Activated CD8-positive, alpha-beta memory T cell treated with anti-CD3 and anti-CD28 coated beads, Interleukin-2, amount 50 U/mL, for 4 hours (primary cell): ENCODE results near the gene PTTG1.
"Not testable (repeated sequence)": the region's sequence is repeated elsewhere in the genome, so short reads cannot be mapped to it uniquely, and the experiment has no call there.

Source experiments
- DNase-seq: peaks from one replicate; pipeline ENCODE4 v3.0.0-alpha.2; 2020

Gene PTTG1

DNA sequence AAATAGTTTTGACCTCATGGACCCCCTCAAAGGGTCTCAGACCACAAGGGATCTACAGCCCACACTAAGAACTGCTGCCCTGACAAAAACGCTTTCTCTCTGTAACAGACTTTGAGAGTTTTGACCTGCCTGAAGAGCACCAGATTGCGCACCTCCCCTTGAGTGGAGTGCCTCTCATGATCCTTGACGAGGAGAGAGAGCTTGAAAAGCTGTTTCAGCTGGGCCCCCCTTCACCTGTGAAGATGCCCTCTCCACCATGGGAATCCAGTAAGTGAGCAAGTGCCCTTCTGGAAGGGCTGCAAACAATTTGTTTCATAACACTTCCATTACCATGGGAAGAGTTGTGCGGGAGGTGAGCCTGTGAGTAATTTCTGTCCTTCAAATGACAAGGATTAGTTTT lies 6.0 kb downstream of the PTTG1 start:
- no peak for DNase-seq

DNA sequence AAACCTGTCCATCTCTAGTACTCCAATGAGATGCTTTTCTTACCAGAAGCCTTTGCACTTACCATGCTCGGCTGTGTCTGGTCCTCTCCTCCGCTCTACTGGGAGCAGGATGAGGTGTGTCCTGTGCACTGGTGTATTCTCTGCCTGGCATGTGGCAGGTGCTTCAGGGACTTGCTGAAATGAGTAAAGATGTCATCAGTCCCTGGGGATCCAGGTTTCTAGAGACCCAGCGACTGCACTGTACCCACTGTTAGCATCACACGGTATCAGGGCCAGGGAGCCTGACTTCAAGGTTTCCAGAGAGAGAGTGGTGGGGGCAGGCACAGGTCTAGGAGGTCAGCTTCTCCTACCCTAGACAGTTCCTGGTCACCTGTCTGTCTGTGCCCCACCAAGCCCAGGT lies 10.5 kb downstream of the PTTG1 start:
- DNase-seq: no peak

DNA sequence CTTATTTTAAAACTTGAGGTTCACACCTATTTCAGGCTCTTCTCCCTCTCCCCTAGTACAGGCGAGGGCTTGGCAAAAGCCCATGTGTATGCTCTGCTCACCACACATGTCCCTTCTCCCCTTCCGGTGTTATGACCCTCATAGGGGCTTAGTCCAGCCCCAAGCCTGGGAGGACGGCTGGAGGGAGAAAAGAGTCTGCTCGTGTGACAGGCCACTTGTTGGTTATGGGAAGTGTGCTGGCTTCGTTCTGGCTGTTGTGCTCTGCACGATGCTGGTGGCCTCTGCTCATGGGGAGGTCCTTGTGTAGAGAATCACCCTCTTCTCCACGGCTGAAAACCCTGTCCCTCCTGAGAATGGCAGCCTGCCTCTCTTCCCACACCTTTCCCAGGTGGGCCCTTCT lies 11.1 kb downstream of the PTTG1 start:
- no peak for DNase-seq

DNA sequence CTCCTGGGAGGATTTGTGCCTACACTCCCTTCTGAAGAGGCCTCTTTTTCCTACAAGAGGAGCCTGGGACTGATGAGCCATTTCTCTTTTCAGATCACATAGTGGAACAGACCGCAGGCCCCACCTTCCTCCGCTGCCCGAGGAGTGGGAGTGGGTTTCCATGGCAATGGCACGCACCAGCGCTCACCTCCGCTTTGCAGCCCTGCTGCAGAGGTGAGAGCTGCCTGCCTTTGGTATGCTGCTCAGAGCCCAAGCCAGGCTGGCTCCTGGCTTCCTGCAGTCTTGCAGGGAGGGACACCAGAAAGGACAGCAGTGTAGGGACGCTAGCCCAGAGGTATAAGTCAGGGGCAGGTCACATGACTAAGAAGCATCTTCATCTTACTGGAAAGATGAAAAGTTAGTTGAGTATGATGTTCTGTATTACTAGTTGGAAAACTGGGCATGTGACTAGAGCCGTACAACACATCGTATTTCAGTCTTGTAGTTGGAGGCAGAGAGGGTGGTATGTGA lies 12.4 kb downstream of the PTTG1 start:
- DNase-seq: no peak

DNA sequence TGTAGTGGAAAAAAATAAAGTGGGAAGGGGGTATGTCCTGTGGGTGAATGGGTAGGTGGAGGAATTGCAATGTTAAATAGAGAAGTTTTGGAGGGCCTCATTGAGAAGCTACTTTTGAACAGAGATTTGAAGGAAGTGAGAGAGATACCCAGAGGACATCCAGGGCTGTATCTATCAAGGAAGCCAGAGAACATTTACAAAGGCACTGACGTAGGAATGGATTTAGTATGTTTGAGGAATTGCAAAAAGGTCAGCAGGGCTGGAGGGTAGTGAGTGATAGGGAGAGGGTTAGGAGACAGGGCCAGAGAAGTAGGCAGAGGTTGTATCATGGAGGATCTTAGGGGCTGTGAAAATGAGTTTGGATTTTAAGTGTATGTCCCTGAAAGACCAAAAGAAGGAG lies 13.9 kb downstream of the PTTG1 start:
- DNase-seq: no peak

DNA sequence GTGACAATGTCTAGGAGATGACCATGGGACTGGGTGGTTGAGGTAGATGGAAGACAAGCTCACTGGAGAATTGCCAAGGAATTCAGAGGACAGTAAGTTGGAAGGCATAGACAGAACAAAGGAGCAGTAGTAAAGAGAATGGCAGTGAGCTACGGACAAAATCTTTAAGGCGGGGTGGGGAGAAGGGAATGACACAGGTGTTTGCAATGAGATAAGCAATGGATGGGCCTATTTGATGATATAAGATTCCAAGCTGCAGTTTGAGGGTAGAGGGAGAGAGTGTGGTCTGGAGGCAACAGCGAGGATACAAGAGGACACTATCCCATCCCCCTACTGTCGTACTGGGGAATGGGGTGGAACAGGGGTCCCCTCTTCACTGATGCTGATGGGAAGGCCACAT lies 14.4 kb downstream of the PTTG1 start:
- no peak for DNase-seq

DNA sequence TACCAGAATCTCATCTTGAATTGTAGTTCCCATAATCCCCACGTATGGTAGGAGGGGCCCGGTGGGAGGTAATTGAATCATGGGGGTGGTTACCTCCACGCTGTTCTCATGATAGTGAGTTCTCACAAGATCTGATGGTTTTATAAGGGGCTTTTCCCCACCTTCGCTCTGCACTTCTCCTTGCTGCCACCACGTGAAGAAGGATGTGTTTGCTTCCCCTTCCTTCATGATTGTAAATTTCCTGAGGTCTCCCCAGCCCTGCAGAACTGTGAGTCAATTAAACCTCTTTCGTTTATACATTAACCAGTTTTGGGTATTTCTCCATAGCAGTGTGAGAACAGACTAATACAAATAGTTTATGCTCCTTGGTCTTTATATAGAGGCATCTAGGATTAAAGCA lies 15.0 kb downstream of the PTTG1 start:
- DNase-seq: not testable (repeated sequence)

DNA sequence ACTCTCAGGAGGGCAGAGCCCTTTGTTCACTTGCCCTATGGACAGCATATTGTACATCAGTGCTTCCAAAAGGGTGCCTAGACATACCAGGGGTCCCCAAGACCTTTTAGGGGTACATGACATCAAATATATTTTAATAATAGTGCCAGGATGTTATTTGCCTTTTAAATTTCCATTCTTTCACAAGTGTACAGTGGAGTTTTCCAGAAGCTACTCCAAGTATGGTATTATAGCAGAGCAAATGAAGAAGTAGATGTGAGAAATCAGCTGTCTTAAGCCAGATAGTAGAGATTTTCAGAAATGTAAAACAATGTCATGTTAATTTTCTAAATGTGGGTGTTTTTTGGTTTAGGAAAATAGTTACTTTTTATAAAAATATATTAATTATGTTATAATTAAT lies 15.6 kb downstream of the PTTG1 start:
- no peak for DNase-seq

DNA sequence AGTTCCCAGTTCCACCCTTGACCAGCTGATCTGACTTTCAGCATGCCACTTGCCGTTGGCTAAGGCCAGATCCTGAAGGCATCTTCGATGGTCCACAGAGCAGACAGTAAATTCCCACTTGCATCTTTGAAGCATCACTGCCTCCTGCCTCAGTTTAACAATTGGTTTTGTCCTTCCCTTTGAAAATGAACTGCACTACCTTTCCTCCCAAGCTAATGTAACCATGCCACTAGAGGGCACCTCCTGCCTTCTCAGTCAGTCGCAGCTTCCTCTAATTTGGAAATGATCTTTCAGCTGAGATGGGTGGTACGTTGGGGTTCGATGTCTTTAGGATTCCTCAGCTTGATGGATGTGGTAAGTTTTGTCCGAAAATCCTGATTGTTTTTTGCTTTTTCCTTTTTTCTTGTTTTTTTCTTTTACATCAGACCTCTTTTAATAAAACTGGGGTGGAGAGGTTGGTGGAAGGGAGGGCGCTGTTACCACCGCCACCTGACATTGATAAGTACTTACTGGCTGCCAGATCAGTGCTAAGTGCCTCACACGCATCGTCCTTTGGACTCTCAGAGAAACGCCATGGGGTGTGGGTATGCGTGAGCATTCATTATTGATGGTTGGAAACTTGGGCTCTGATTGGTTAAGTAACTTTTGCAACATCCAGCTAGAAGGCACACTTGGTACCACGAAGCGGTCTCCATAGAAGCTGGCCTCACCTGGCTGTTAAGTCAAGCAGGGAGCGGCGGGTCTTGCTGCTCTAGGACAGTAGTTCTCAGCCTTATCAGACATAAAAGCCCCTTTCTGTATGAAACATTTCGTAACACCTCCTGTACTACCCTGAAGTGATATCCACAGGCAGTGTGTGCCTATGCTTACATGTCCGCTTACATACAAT lies 16.9 kb downstream of the PTTG1 start:
- peak; percentile 44 for DNase-seq

DNA sequence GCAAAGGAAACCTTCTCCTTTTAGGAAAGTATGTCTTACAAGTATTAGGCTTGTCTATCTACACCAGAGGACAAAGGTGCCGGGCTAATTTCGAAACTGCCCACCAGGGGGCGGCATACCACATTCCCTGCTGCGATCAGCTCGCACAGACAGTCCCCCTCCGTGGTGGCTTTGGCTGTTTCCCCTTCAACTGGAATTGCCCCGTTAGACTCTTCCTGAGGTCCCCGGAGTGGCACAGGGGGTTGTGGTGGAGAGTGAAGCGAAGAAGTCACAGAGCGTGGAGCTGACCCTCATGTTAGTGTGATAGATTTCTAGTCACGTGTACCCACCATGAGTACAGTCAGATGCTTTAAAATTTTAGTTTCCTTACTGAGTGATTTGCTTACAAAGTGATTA lies 17.5 kb downstream of the PTTG1 start:
- DNase-seq: peak; percentile 94

DNA sequence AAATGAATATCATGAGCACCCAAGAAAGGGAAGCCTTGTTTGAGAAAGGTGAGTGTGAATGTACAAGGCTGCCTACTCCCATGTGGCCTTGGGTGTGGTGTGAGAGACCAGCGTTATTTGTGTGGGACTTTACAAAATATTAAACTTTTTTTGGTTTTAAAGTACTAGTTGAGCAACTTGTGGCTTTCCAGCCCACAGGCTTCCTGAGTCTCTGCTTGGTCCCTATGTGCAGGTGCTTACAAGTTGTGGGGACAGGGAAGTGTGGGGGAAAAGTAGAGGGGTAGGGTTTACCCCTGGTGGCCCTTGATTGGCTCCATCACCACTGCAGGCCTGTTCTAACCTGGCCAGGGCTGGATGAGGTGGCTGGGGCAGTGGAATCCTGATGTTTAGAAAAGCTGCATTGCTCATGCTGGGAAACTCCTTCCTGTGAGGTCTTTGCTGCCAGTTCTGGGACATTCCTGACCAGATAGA lies 19.7 kb downstream of the PTTG1 start:
- no peak for DNase-seq

DNA sequence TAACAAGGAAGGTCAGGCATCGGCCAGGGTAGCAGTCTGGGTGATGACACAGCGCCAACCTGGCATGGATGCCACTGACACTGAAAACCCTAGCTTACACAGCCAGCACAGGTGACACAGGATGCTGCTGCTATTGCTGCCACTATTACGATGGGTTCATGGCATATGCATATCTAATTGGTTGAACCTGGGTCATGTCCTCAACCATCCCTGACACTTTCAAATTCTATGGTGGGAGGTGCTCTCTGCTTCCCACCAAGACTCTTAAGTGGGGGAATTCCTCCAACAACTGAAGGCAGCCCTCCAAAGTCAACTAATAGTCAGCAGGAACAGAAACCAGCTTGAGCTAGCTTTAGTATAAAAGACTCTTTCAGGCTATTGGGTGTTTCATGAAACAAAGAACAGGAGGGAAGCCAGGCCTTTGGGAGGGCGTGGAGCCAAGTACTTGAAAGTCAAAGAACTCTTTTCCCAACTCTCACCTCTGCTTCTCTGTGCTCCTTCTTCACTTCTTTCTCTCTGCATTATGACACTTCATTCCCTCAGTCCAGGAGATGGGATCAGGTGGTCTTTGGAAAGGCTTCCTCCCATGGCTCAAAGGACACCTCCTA lies 21.3 kb downstream of the PTTG1 start:
- DNase-seq: no peak

DNA sequence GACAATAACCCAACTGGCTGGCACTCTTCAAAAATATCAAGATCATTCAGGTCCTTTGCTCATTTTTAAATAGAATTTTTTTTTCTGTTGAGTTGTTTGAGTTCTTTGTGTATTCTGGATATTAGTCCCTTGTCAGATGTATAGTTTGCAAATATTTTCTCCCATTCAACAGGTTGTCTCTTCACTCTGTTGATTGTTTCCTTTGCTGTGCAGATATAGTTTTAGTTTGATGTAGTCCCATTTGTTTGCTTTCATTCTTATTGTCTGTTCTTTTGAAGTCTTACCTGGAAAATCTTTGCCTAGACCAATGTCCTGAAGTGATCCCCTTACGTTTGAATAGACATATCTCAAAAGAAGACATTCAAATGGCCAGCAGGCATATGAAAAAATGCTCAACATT lies 22.8 kb downstream of the PTTG1 start:
- no peak for DNase-seq

DNA sequence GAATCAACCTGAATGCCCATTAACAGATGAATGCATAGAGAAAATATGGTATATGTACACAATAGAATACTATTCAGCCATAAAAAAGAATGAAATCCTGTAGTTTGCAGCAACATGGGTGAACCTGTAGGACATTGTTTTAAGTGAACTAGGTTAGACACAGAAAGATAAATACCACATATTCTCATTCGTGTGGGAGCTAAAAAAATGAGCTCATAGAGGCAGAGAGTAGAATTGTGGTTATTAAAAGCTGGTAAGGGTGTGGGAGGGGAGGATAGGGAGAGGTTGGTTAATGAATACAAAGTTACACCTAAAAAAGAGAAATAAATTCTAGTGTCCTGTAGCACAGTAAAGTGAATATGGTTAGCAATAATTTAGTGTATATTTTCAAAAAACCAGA lies 23.5 kb downstream of the PTTG1 start:
- no peak for DNase-seq

DNA sequence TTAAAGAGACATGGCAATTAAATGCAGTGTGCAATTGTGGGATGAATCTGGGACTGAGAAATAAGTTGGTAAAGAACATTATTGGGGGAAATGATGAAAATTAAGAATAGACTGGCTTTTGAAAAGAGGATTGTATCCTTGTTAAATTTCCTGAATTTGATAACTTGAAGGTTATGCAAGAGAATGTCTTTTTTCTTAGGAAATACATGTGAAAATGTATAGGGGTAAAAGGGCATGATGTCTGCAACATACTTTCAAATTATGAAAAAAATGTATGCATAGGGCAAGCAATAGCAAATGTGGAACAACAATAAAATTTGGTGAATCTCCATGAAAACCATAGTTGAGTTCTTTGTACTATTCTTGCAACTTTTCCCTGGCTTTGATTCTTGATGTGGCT lies 24.1 kb downstream of the PTTG1 start:
- DNase-seq: no peak

DNA sequence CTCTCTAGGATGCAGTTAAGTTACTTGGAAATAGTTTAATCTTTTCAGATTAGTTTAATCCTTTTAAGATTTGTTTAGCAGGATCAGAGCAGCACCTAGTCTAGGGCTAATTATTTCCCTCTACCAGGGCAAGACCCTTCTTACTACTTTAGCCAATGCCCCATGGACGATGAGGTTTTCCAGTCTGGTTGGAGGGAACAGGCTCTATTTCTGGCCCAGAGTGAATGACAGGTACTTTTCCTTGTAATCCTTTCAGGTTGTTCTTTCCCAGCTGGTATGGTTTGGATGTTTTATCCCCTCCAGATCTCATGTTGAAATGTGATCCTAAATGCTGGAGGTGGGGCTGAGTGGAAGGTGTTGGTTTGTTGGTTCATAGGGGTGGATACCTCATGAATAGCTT lies 27.2 kb downstream of the PTTG1 start:
- DNase-seq: no peak

DNA sequence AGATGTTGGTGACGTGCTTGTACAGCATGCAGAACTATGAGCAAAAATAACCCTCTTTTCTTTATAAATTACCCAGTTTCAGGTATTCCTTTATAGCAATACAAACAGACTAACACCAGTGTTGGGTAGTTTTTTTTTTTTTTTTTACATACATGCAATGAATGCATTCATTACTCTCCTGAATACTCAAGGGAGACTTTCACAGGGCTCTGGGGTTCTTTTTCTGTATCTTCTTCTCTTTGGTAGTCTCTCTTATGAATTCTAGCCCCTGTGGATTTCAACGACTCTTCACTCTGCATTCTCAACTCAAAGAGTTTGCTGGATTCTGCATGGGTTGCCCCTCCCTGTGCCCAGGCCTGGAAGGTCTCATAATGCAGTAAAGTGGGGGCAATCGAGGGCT lies 27.8 kb downstream of the PTTG1 start:
- DNase-seq: no peak

DNA sequence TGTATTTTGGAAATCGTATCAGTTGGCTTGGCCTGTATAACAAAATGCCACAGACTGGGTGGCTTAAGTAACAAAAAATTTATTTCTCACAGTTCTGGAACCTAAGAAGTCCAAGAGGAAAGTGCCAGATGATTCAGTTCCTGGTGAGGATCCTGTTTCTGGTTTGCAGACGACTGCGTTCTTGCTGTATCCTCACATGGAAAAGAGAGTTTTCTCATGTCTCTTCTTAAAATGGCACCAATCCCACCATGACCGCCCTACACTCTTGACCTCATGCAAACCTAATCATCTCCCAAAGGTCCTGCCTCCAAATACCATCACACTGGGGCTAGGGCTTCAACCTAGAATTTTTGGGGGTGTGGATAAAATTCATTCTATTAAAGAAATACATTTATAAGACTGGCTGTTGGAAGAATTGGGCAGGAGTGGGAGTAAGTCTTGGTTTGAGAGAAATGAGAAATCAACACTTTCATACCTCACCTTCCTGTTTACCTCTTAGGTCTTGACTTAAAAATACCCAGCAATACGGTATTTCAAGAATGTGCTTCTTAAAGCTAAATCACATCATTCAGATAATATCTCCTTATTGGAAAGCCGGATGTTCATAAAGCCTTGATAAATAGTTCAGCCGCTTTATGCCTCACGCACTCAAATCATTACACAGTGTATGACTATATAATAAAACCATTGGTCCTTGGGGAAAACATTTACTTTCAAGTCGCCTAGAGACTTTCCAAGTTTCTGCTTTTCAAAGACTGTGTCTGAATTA lies 28.7 kb downstream of the PTTG1 start:
- DNase-seq: no peak

DNA sequence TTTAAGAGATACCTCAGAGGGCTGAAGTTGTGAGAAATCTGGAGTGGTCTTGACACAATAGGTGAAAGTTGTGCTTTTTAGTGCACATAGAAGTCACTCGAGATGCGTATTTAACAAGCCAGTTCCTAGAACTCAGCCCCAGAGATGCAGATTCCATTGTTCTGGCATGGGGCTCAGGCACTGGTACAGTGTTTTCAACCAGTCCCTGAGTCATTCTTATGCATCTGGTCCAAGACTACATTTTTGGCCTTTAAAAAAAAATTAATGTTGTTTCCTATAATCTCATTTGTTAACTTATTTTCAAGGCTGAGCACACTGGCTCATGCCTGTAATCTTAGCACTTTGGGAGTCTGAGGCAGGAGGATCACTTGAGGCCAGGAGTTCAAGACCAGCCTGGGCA lies 29.6 kb downstream of the PTTG1 start:
- no peak for DNase-seq

DNA sequence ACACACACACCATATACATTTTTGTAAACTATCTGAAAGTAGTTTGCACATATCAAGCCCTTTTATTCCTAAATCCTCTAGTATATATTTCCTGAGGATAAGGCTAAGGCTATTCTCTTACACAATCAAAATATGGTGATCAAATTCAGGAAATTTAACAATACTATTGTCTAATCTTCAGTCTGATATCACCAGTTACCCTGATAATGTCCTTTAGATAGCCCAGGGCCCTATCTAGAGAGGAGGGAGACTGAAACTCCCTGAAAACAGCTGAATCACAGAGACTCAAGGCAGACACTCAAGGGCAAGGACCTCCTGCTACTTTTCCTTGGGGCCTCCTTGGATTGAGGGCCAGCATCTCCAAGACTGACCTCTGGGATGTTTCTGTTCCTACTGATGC lies 30.4 kb downstream of the PTTG1 start:
- DNase-seq: no peak

DNA sequence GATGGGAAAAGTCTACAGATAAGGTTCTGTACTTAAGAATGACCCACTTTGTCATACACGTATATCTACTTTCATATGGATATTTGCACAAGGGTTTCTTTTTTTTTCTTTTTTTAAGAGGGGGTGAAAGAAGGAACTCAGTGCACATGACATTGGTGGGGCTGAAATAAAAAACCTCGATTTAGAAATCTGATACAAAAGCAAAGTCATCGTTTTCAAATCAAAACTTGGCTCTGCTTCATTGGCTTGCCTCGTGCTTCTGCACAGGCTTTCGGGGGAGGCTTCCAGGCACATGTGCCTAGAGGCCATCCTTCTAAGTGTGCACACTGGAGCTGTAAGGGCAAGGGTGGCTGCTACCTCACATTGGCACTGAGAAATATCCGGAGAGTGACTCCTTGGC lies 31.1 kb downstream of the PTTG1 start:
- DNase-seq: no peak

DNA sequence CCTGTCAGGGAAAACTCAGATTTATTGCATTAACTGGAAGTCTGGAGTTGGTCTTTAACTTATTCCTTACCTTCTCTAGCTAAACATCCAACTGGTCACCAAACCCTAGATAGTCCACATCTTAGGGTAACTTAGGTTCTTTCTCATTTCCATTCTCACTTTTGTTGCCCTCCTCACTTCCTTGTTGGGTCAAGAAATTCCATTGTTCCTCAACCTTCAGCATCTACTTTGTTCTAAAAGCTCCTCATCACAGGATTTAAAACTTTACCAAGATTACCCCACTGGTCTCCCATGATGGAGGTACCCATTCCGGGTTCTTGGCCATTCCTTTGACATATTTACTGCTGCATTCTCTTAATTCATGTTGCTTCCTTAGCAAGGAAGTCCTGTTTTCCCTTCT lies 32.1 kb downstream of the PTTG1 start:
- DNase-seq: no peak

DNA sequence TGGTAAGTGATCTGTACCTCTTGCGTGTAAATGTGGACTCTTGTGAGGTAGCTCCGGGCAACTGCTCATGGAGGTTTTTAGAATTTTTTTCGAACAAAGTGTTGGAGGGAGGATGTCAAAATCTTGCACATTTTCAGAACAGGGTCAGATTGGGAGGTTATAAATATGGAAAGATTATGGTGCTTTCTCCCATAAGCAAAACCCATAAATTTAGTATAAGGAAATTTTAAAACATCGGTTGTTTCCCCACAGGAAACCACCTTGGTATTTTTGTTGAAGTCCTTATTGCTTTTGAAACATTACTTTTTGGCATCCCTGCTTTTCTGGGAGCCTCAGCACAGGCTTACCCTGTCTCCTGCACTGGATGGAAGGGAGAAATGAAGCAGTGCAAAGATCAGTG lies 33.9 kb downstream of the PTTG1 start:
- DNase-seq: no peak
